ENCODE results near the gene SPATA21.
"Not testable (repeated sequence)": the region's sequence is repeated elsewhere in the genome, so short reads cannot be mapped to it uniquely, and the experiment has no call there.

SPATA21 gene

DNA sequence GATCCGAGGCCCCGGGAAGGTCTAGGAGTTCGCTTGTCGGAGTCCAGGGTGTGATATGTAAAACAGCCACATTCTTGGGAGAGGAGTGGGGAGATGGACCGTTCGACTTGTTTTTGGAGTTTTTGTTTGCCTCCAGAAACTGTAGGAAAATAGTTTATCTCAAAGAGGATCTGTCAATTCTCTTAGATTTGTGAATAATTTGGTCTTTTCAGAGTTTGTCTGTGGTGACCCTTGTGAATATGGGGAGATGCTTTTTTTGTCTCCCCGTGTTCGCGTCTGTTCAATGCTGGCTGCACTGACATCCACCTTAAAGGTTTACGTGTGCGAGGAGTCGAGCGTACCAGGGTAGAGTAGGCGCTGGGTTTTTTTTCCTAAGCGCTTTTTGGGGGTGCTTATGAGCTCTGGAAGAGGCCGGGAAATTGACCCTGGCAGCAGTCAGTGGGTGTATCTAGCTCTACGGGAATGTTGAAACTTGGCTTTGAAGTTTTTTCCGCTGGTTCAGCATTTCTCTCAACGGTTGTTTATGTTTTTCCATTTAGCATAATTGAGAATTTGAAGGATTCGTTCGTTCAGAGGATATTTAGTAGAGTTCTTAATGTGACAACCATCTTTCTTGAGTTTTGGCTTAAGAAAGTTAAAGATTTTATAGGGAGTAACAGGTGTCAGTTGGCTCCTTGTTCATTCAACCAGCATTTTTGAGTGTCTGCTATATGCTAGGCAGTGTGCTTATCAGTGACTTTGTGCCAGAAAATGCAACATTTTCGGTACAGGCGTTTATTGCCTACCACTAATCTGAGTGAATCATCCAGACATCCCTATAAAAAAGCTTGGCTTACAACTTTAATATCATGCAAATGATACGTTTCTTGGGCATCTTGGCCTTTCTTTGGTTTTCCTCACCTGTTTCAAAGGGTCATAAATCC is 69.0 kb downstream of the SPATA21 start:
- H3K9ac ChIP-seq (ENCODE audit: low read length), result peak overlapping the region; percentile 95
- no peaks in the 10 kb centered on the region for H3K9me2 ChIP-seq (replicated peaks; ENCODE audit: insufficient read depth, low read length)
- TF ChIP-seq CTCF (IDR thresholded peaks at IDR 0.05; ENCODE audit: insufficient read depth, low read length, poor library complexity, severe bottlenecking) (no peak), EZH2phosphoT487 (conservative IDR thresholded peaks at IDR 0.05; ENCODE audit: low read length) (no peak)
- H3K36me3 ChIP-seq (ENCODE audit: low read length), result no peaks in the 10 kb centered on the region
- peak overlapping the region; percentile 73 for H3K27ac ChIP-seq (ENCODE audit: low read depth, low read length)
- H3K9me3 ChIP-seq (ENCODE audit: insufficient read depth, low read length), result no peaks in the 10 kb centered on the region
- peak overlapping the region; percentile 87 for H3K4me2 ChIP-seq (ENCODE audit: low read depth, low read length, poor library complexity, severe bottlenecking)
- no peaks in the 10 kb centered on the region for H3K27me3 ChIP-seq (ENCODE audit: low read length)
- H3F3A ChIP-seq (ENCODE audit: insufficient read depth), result no peaks in the 10 kb centered on the region
- H4K20me1 ChIP-seq (ENCODE audit: low read depth, low read length), result peaks cover 25% of the 10 kb centered on the region; the same call in 1 of the 2 replicates
- peak overlapping the region; percentile 89 for H3K4me3 ChIP-seq (ENCODE audit: insufficient read depth, low read length, poor library complexity, severe bottlenecking)
- no peak overlapping the region for H2AFZ ChIP-seq (ENCODE audit: low read depth, low read length, severe bottlenecking)
- peaks cover 59% of the 10 kb centered on the region for H3K79me2 ChIP-seq (ENCODE audit: insufficient read depth, low read length)

DNA sequence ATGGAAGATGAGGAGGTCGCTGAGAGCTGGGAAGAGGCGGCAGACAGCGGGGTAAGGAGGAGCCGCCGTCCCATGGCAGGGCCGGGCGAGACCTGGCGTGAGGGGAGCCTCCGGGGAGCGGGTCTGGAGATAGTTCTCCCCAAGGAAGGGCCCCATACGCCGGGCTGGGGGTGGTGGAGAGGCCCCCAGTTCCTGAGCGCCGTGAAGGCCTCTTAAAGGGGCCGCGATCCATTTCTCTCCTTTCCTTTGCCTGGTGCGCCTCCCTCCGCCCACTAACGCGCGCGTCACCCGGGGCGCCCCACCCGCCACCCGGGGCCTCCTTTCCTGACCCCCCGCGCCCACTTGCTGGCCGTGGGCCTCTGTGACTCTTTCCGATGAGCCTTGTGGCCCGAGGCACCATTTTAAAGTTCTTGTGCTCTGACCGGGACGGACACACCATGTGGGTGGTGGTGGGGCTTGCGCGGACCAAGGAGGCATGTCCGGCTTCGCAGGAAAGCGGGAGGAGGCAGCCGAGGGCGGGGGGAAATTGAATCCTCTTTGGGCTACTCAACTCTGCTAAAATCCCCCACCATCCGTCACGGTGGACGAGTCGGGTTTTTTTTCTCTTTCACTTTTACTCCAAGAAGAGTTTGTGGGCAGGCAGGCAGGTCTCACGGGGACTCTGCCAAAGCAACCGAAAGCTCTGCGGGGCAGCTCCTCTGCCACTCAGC is 69.8 kb downstream of the SPATA21 start:
- H2AFZ ChIP-seq (ENCODE audit: low read depth, low read length, severe bottlenecking), result peak overlapping the region; percentile 77
- H3K4me2 ChIP-seq (ENCODE audit: low read depth, low read length, poor library complexity, severe bottlenecking), result peak overlapping the region; percentile 87
- H3K9me2 ChIP-seq (replicated peaks; ENCODE audit: insufficient read depth, low read length), result no peaks in the 10 kb centered on the region
- H3K36me3 ChIP-seq (ENCODE audit: low read length), result no peaks in the 10 kb centered on the region
- TF ChIP-seq EZH2phosphoT487 (conservative IDR thresholded peaks at IDR 0.05; ENCODE audit: low read length), result no peak
- no peak for TF ChIP-seq CTCF (IDR thresholded peaks at IDR 0.05; ENCODE audit: insufficient read depth, low read length, poor library complexity, severe bottlenecking)
- no peaks in the 10 kb centered on the region for H3F3A ChIP-seq (ENCODE audit: insufficient read depth)
- H3K27me3 ChIP-seq (ENCODE audit: low read length), result no peaks in the 10 kb centered on the region
- peak overlapping the region; percentile 95 for H3K9ac ChIP-seq (ENCODE audit: low read length)
- H3K27ac ChIP-seq (ENCODE audit: low read depth, low read length), result peak overlapping the region; percentile 73
- H3K4me3 ChIP-seq (ENCODE audit: insufficient read depth, low read length, poor library complexity, severe bottlenecking), result peak overlapping the region; percentile 89
- peaks cover 51% of the 10 kb centered on the region for H3K79me2 ChIP-seq (ENCODE audit: insufficient read depth, low read length)
- H4K20me1 ChIP-seq (ENCODE audit: low read depth, low read length), result peaks cover 20% of the 10 kb centered on the region; the same call in 1 of the 2 replicates
- H3K9me3 ChIP-seq (ENCODE audit: insufficient read depth, low read length), result no peaks in the 10 kb centered on the region

- H4K20me1 ChIP-seq (ENCODE audit: low read depth, low read length), result peaks cover 20% of the 10 kb centered on the region; the same call in 1 of the 2 replicates
- no peaks in the 10 kb centered on the region for H3K27me3 ChIP-seq (ENCODE audit: low read length)
- H3K4me3 ChIP-seq (ENCODE audit: insufficient read depth, low read length, poor library complexity, severe bottlenecking), result peak within 1 kb of the TSS; percentile 89
- H3K9me3 ChIP-seq (ENCODE audit: insufficient read depth, low read length), result no peaks in the 10 kb centered on the region
- H3K27ac ChIP-seq (ENCODE audit: low read depth, low read length), result peak within 1 kb of the TSS; percentile 73
- no peaks in the 10 kb centered on the region for H3F3A ChIP-seq (ENCODE audit: insufficient read depth)
- no peak for TF ChIP-seq CTCF (IDR thresholded peaks at IDR 0.05; ENCODE audit: insufficient read depth, low read length, poor library complexity, severe bottlenecking)
- H3K36me3 ChIP-seq (ENCODE audit: low read length), result no peaks in the 10 kb centered on the region
- no peaks in the 10 kb centered on the region for H3K9me2 ChIP-seq (replicated peaks; ENCODE audit: insufficient read depth, low read length)
- peak within 1 kb of the TSS; percentile 95 for H3K9ac ChIP-seq (ENCODE audit: low read length)
- peaks cover 45% of the 10 kb centered on the region for H3K79me2 ChIP-seq (ENCODE audit: insufficient read depth, low read length)
- peak within 1 kb of the TSS; percentile 87 for H3K4me2 ChIP-seq (ENCODE audit: low read depth, low read length, poor library complexity, severe bottlenecking)
- peak within 1 kb of the TSS; percentile 85 for H2AFZ ChIP-seq (ENCODE audit: low read depth, low read length, severe bottlenecking)
Measured at GRCh38 chr1:16366722-16367257, 70.4 kb downstream of the SPATA21 start, which contains the start of gene SZRD1. TSS of gene SZRD1 (plus strand) at chr1:16367242. CDS start at chr1:16367258, 16 bp downstream.

DNA sequence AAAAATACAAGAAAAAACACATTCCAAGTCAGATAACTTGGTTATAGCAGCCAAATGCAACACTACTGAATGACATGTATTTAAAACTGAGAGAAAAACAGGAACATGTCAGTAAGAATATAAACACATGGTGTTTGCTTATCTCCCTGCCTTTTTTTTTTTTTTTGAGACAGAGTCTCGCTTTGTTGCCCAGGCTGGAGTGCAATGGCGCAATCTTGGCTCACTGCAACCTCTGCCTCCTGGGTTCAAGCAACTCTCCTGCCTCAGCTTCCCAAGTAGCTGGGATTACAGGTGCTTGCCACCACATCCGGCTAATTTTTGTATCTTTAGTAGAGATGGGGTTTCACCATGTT is 72.1 kb downstream of the SPATA21 start:
- not testable (repeated sequence) for H3K9me3 ChIP-seq (ENCODE audit: insufficient read depth, low read length); H3K27ac ChIP-seq (ENCODE audit: low read depth, low read length); H3K9ac ChIP-seq (ENCODE audit: low read length); H3K27me3 ChIP-seq (ENCODE audit: low read length); H3K36me3 ChIP-seq (ENCODE audit: low read length); H2AFZ ChIP-seq (ENCODE audit: low read depth, low read length, severe bottlenecking); H3K9me2 ChIP-seq (replicated peaks; ENCODE audit: insufficient read depth, low read length); H3K4me2 ChIP-seq (ENCODE audit: low read depth, low read length, poor library complexity, severe bottlenecking); H3F3A ChIP-seq (ENCODE audit: insufficient read depth); H3K4me3 ChIP-seq (ENCODE audit: insufficient read depth, low read length, poor library complexity, severe bottlenecking)
- H3K79me2 ChIP-seq (ENCODE audit: insufficient read depth, low read length), result peaks cover 28% of the 10 kb centered on the region
- H4K20me1 ChIP-seq (ENCODE audit: low read depth, low read length), result peaks cover 14% of the 10 kb centered on the region; the same call in 1 of the 2 replicates
